Measurements from ENCODE around the gene MRPS22.
"Not testable (repeated sequence)": the region's sequence is repeated elsewhere in the genome, so short reads cannot be mapped to it uniquely, and the experiment has no call there.

Gene MRPS22

DNA sequence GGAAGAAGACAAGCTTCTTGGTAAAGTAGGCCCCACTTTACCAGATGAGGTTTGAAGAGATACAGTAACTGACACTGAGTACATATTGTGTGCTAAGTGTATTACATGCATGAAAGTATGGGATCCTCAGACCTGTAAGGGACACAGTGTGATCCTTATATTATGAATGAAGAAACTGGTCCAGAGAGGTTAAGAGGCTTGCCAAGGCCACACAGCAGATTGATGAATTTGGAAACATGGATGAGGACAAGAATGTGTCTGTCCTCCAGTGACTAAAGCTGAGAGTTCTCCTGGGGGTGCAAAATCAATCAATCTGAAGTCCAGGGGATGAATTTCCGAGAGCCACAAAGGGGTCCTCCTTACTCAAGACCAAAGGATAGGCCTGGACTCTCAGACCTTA, 31.4 kb upstream of the MRPS22 start:
- no peak for DNase-seq (ENCODE audit: low read depth)

DNA sequence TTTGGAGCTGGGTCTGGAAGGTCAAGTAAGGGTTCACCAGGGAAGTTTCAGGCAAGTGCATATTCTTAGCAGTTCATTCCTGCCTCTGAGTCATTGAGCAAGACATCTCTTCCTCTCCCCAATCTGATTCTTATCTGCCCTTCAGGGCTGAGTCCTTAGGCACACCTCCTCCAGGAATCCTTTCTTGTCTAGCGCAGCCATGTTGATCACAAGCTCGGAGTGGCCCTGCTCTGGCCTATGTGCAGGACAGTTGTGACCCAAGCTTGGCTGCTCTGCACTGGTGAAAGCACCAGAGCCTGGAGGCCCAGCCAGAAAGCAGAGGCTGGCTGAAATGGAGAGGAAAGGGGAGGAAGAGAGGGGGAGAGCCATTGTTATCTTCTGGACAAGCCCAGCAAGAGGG, 30.9 kb upstream of the MRPS22 start:
- no peak for DNase-seq (ENCODE audit: low read depth)

DNA sequence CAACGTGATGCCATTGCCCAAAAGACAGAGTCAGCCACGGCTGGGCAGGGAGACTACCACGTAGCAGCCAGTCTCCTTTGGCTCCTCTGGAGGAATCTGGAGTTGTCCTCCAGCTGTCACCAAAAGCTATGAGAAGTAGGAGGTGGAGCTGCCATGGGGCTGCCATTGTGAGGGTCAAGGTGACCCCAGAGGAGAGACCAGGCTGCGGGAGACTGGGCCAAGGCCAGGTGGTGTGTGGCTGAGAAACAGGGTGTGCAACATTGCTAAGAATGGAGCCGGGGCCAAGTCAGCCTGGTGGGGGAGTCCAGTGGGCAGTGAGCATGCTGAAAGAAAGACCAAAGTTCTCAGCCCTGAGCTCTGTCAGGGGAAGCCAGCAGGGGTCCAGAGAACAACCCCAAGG, 29.9 kb upstream of the MRPS22 start:
- no peak for DNase-seq (ENCODE audit: low read depth)

- DNase-seq (ENCODE audit: low read depth): no peak
These were observed 26.6 kb upstream of the MRPS22 start for GRCh38 chr3:139317215-139317614.

DNA sequence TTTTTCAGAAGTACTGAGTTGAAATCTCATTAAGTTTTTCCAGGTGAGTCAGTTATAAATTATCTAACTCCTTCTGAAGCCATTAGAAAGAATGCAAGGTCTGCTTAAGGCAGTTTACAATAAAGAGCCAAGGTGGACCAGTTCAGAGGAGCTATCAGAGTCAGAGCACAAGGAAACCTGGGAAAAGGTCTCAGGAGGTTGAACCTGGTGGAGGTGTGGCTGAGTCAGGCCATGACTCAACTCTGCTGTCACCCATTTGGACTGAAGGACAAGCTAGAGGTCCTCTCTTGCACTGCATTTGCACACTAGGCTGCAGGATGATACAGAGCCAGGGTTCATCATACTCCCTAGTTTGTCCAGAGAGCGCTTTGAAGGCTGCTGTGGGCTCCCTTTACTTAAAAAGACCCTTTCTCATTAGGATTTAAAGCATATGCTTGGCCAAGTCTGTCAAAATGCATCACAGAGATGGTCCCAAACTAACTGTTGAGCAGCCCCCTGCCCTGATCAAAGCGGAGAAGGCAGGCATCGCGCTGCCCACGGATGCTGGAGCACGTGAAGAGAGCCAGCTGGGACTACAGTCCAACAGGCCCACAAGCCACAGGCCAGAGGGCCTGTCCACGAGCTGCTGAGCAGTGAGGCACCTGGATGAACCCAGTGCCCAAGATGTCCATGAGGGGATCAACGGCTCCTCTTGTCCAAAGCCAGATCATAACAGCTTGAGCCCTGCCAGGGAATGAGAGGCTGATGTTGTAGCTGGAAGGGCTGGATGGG, 26.0 kb upstream of the MRPS22 start:
- no peak for DNase-seq (ENCODE audit: low read depth)

- no peak for DNase-seq (ENCODE audit: low read depth)
These were observed 25.4 kb upstream of the MRPS22 start for GRCh38 chr3:139318431-139318816.

- DNase-seq (ENCODE audit: low read depth): no peak
These were observed 25.0 kb upstream of the MRPS22 start for GRCh38 chr3:139318826-139319225.

- no peak for DNase-seq (ENCODE audit: low read depth)
These were observed 24.1 kb upstream of the MRPS22 start for GRCh38 chr3:139319428-139320402.

GRCh38 chr3:139320551-139321309, 23.1 kb upstream of the MRPS22 start:
- no peak for DNase-seq (ENCODE audit: low read depth)

- no peak for DNase-seq (ENCODE audit: low read depth)
These were observed 21.5 kb upstream of the MRPS22 start for GRCh38 chr3:139322346-139322745.

- DNase-seq (ENCODE audit: low read depth): no peak
These were observed 20.7 kb upstream of the MRPS22 start for GRCh38 chr3:139323146-139323545.

- no peak for DNase-seq (ENCODE audit: low read depth)
These were observed 19.4 kb upstream of the MRPS22 start for GRCh38 chr3:139324456-139324855.

GRCh38 chr3:139325551-139325950, 18.3 kb upstream of the MRPS22 start:
- no peak for DNase-seq (ENCODE audit: low read depth)

DNA sequence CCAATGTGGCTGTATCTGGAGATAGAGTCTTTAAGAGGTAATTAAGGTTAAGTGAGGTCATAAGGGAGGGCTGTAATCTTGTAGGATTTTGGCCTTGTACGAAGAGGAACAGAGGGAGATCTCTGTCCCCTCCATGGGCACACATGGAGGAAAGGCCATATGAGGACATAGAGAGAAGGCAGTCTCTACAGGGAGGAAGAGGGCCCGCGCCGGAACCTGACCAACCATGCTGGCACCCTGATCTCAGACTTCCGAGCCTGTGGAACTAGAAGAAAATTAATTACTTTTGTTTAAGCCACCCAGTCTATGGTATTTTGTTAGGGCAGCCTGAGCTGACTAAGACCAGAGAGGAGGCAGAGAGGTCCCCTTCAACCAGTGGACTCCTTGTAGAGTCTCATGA, 17.7 kb upstream of the MRPS22 start:
- no peak for DNase-seq (ENCODE audit: low read depth)

GRCh38 chr3:139326707-139327106, 17.1 kb upstream of the MRPS22 start:
- DNase-seq (ENCODE audit: low read depth): no peak

DNA sequence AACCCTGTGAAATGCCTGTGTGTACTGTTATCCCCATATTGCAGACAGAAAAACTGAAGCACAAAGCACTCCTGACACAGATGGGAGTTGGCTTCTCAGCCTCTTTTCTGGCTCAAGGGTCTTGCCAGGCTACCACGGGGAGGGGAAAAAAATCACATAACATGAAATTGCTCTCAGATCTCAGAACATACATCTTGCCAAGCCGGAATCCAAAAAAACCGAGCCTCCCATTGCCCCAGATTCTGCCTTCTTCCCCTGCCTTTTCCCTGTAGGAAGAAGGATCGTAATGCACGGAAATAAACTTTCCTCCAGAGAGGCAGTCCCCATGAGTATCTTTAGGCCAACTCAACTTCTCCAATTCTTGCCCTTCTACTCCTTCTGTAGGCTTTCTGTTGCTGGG, 16.6 kb upstream of the MRPS22 start:
- no peak for DNase-seq (ENCODE audit: low read depth)

- DNase-seq (ENCODE audit: low read depth): no peak
These were observed 16.0 kb upstream of the MRPS22 start for GRCh38 chr3:139327861-139328260.

GRCh38 chr3:139328356-139328755, 15.5 kb upstream of the MRPS22 start:
- DNase-seq (ENCODE audit: low read depth): no peak

- DNase-seq (ENCODE audit: low read depth): peak; percentile 82
These were observed 14.4 kb upstream of the MRPS22 start for GRCh38 chr3:139329364-139329850.

GRCh38 chr3:139332092-139332491, 11.7 kb upstream of the MRPS22 start:
- no peak for DNase-seq (ENCODE audit: low read depth)

DNA sequence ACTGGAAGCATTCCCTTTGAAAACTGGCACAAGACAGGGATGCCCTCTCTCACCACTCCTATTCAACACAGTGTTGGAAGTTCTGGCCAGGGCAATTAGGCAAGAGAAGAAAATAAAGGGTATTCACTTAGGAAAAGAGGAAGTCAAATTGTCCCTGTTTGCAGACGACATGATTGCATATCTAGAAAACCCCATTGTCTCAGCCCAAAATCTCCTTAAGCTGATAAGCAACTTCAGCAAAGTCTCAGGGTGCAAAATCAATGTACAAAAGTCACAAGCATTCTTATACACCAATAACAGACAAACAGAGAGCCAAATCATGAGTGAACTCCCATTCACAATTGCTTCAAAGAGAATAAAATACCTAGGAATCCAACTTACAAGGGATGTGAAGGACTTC, 9.1 kb upstream of the MRPS22 start:
- not testable (repeated sequence) for DNase-seq (ENCODE audit: low read depth)

DNA sequence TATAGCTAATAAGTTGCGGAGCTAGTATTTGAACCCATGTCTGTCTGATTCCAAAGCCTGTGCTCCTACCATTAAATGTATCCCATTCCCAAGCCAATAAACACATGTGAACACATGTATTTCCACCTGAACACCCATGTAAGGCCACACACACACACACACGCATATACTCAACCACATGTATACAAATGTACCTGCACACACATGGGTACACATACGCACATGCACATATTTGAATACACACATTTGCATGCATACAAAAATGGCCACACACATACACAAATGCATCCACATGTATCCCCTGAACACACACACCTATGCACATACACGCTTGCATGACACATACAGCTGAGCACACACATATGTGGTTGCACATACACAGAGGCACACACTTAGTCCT, 5.4 kb upstream of the MRPS22 start:
- DNase-seq (ENCODE audit: low read depth): no peak
